Astrocyte (in vitro differentiated cells and primary cell): ENCODE results near the gene SCYL3.

Experiments used
- EZH2 ChIP-seq: IDR thresholded peaks from 2 replicates; pipeline ENCODE4 v1.6.1; 2012; ENCODE audit warnings: mild to moderate bottlenecking, low read length, inconsistent platforms; ENCODE audit not compliant: insufficient read depth
- TF ChIP-seq, protein P1 (sequence below): IDR thresholded peaks from 2 replicates; pipeline ENCODE4 v1.5.1; 2011; ENCODE audit warnings: low read depth, mild to moderate bottlenecking, inconsistent platforms, low read length, moderate library complexity; ENCODE audit not compliant: insufficient read depth

- TF ChIP-seq, protein P1, sequence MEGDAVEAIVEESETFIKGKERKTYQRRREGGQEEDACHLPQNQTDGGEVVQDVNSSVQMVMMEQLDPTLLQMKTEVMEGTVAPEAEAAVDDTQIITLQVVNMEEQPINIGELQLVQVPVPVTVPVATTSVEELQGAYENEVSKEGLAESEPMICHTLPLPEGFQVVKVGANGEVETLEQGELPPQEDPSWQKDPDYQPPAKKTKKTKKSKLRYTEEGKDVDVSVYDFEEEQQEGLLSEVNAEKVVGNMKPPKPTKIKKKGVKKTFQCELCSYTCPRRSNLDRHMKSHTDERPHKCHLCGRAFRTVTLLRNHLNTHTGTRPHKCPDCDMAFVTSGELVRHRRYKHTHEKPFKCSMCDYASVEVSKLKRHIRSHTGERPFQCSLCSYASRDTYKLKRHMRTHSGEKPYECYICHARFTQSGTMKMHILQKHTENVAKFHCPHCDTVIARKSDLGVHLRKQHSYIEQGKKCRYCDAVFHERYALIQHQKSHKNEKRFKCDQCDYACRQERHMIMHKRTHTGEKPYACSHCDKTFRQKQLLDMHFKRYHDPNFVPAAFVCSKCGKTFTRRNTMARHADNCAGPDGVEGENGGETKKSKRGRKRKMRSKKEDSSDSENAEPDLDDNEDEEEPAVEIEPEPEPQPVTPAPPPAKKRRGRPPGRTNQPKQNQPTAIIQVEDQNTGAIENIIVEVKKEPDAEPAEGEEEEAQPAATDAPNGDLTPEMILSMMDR: no peak
- no peak for TF ChIP-seq EZH2
Measured at GRCh38 chr1:169925505-169926482, 32.1 kb upstream of the SCYL3 start.
